Thoracic aorta (tissue), 2 donors: Measurements from ENCODE around the gene DHX16. TPM values are rescaled to one million over a fixed set of nuclear protein-coding genes. Genes with fewer than 3 reads are reported as not detected.

Experiments
- ATAC-seq: fragments of 150-250 bp; one replicate; pipeline ENCODE4 v1.8.0; 2017; ENCODE audit warnings: low read depth; ENCODE audit not compliant: insufficient number of reproducible peaks, low FRiP score
- DNase-seq: peaks from one replicate; pipeline ENCODE4 v3.0.0-alpha.2; 2020; ENCODE audit warnings: low spot score
- H3K27ac ChIP-seq, 2 donors: fragments of 200-600 bp; sonication (generic); 1 replicate in 1 of 2; 2 replicates in 1 of 2; pipeline ENCODE4 v1.5.1; 2016; ENCODE audit warnings: mild to moderate bottlenecking in 2 of 2, moderate library complexity in 2 of 2
- H3K27me3 ChIP-seq: fragments of 200-600 bp; sonication (generic); replicated peaks from 2 replicates; pipeline ENCODE4 v1.6.0; 2016; ENCODE audit warnings: mild to moderate bottlenecking; ENCODE audit not compliant: insufficient read depth
- H3K36me3 ChIP-seq: fragments of 200-600 bp; sonication (generic); one replicate; pipeline ENCODE4 v1.5.1; 2016
- H3K4me1 ChIP-seq, 2 donors: fragments of 200-600 bp; sonication (generic); 1 replicate in 1 of 2; 2 replicates in 1 of 2; pipeline versions ENCODE4 v1.5.1 to v1.6.0; 2016; ENCODE audit warnings: low read depth in 2 of 2, mild to moderate bottlenecking in 1 of 2; ENCODE audit not compliant: control insufficient read depth in 1 of 2
- H3K4me3 ChIP-seq: fragments of 200-600 bp; sonication (generic); 2 replicates; pipeline ENCODE4 v1.5.1; 2016; ENCODE audit warnings: mild to moderate bottlenecking
- H3K9me3 ChIP-seq: fragments of 200-600 bp; sonication (generic); 2 replicates; pipeline ENCODE4 v1.5.1; 2016
- total RNA-seq, 2 donors: library from RNA; depleted of rRNA; stranded (reverse); fragments of >200 nt; gene quantifications; one replicate each; pipeline versions ENCODE4 v1.1.0 to v1.2.3, GENCODE V29; 2016
- TF ChIP-seq, protein P1 (sequence below): fragments of 200-600 bp; sonication (generic); IDR thresholded peaks from one replicate; pipeline ENCODE4 v1.5.1; 2019; ENCODE audit warnings: antibody characterized with exemption

The DHX16 gene
- total RNA-seq, 2 donors from 2014 or later, result 27.4 to 55.2 TPM

GRCh38 chr6:30655743-30656094 is 17.1 kb downstream of the DHX16 start:
- Histone ChIP-seq H3K4me3 (no peak overlapping the region), H3K27me3 (no peaks in the 10 kb centered on the region), H3K27ac (no peak overlapping the region), H3K36me3 (peaks cover 77% of the 10 kb centered on the region), H3K4me1 (no peaks in the 10 kb centered on the region), H3K9me3 (no peaks in the 10 kb centered on the region)
- TF ChIP-seq, protein P1, sequence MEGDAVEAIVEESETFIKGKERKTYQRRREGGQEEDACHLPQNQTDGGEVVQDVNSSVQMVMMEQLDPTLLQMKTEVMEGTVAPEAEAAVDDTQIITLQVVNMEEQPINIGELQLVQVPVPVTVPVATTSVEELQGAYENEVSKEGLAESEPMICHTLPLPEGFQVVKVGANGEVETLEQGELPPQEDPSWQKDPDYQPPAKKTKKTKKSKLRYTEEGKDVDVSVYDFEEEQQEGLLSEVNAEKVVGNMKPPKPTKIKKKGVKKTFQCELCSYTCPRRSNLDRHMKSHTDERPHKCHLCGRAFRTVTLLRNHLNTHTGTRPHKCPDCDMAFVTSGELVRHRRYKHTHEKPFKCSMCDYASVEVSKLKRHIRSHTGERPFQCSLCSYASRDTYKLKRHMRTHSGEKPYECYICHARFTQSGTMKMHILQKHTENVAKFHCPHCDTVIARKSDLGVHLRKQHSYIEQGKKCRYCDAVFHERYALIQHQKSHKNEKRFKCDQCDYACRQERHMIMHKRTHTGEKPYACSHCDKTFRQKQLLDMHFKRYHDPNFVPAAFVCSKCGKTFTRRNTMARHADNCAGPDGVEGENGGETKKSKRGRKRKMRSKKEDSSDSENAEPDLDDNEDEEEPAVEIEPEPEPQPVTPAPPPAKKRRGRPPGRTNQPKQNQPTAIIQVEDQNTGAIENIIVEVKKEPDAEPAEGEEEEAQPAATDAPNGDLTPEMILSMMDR, result no peak
- ATAC-seq, result no peak
- DNase-seq, result no peak

GRCh38 chr6:30654798-30655742 is 17.7 kb downstream of the DHX16 start:
- Histone ChIP-seq H3K27ac (no peak overlapping the region), H3K4me3 (no peak overlapping the region), H3K27me3 (no peaks in the 10 kb centered on the region), H3K36me3 (peaks cover 73% of the 10 kb centered on the region), H3K9me3 (no peaks in the 10 kb centered on the region), H3K4me1 (no peaks in the 10 kb centered on the region)
- no peak for DNase-seq
- no peak for ATAC-seq
- TF ChIP-seq, protein P1, result no peak

GRCh38 chr6:30651143-30651542 is 21.7 kb downstream of the DHX16 start:
- TF ChIP-seq, protein P1, result no peak
- no peak for DNase-seq
- no peak overlapping the region for H3K4me3 ChIP-seq
- H3K27ac ChIP-seq, result no peak overlapping the region
- peaks cover 4 to 11% of the 10 kb centered on the region in 2 donors for H3K4me1 ChIP-seq
- H3K36me3 ChIP-seq, result peaks cover 48% of the 10 kb centered on the region
- ATAC-seq, result no peak
- H3K27me3 ChIP-seq, result no peaks in the 10 kb centered on the region
- no peaks in the 10 kb centered on the region for H3K9me3 ChIP-seq

- ATAC-seq, result no peak
- TF ChIP-seq, protein P1, result no peak
- DNase-seq, result no peak
- peak overlapping the region; percentile 97 for H3K4me3 ChIP-seq
- peaks cover 13% of the 10 kb centered on the region for H3K36me3 ChIP-seq
- H3K27me3 ChIP-seq, result no peaks in the 10 kb centered on the region
- peaks cover 4 to 11% of the 10 kb centered on the region in 2 donors for H3K4me1 ChIP-seq
- H3K9me3 ChIP-seq, result no peaks in the 10 kb centered on the region
- H3K27ac ChIP-seq, result peak overlapping the region; percentile 86 to 91
Measured at GRCh38 chr6:30647242-30648116, 25.3 kb downstream of the DHX16 start.
